Umbilical cord (tissue), 2 donors: ENCODE results near the gene CACNG1. TPM values are rescaled to one million over a fixed set of nuclear protein-coding genes. Genes with fewer than 3 reads are reported as not detected.
"Not testable (repeated sequence)": the region's sequence is repeated elsewhere in the genome, so short reads cannot be mapped to it uniquely, and the experiment has no call there.

Source experiments
- DNase-seq: peaks from one replicate; pipeline ENCODE4 v3.0.0-alpha.2; 2015; ENCODE audit warnings: low spot score
- total RNA-seq: library from RNA; depleted of rRNA; stranded (reverse); fragments of >200 nt; gene quantifications from one replicate; pipeline ENCODE4 v1.2.3, GENCODE V29; 2014; ENCODE audit warnings: low replicate concordance; ENCODE audit not compliant: insufficient read depth

Gene CACNG1
- total RNA-seq, 1 donor from 2014 or later = not detected

DNA sequence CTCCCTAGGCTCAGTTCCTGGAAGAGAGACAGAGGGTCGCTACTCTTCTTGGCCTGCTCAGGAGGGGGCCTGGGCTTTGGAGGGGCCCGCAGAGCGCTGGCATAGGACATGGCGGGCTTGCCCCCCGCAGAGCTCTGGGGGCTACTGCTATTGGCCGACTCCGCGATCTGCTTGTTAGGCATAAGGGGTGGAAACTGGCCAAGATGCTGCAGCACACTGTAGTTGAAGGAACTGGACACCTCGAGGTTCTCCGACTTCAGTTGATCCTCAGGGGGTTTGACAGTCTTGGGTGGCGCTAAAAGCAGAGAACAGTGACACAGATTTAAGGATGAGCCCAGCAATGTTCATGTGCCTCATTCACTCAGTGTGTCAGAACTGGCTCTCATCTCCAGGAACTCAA, 33.9 kb downstream of the CACNG1 start:
- DNase-seq = no peak

DNA sequence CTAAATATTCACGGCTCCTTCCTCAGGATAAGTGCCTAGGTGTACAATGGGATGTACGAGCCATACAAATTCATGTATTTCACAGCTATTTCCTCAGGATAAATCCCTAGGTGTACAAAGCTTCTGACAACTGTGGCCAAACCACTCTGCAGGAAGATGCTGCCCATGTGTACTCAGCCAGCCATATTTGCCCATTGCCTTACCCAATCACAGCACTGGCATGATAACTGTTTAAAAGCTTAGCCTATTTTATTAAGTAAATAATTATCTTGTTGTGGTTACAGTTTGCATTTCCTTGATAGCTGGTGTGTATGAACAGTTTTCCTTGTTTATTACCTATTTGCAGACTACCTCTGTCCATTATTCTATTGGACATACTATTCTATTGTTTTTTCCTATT, 35.1 kb downstream of the CACNG1 start:
- no peak for DNase-seq

DNA sequence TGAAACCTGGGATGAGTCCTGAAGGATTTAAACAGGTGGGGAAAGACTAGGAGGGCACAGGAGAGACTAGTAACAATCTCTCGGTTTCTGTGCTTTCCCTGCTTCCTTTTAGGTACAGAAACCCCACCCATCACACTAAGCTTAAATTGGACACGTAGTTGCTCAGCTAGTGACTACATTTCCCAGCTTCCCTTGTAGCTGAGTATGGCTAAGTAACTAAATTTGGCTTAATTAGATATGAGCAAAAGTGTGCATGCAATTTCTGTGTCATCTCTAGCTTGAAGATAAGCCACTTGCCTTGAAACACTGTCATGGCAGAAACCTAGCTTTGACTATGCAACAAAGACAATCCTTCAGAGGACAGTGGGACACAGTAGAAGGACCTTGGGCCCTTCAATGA, 36.5 kb downstream of the CACNG1 start:
- DNase-seq = no peak

DNA sequence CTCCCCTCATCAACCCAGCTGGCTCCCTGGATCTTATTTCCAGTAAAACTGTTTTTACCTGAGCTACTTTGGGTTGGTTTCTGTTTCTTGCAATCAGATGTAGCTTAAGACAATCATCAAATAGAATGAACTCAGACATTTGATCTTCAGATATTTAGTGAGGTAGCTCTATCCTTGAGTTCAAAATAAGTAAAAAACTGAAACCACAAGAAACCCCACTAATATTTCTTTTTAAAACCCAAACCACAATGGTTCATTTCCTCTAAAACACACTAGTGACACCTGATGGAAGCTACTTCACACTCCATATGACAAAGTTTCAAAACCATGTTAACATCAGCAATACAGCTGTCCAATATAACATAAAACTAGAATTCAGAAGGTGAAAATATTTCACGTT, 37.8 kb downstream of the CACNG1 start:
- no peak for DNase-seq

DNA sequence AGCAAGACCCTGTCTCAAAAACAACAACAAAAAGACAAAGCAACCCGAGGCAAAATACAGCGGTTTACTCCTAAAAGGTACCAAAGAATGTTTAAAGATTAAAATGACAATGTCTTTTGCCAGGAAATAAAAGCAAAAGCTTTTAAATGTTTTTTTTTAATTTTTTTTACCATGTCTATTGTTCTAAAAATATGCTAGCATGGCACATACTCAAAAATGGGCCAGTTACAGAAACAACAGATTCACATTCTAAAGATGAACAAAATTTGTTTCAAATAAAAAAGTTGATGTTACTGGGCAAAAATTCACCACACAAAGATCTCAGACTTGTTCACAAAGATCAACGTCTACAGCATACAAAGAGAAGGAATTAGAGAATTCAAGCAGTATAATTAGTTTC, 41.1 kb downstream of the CACNG1 start:
- no peak for DNase-seq

DNA sequence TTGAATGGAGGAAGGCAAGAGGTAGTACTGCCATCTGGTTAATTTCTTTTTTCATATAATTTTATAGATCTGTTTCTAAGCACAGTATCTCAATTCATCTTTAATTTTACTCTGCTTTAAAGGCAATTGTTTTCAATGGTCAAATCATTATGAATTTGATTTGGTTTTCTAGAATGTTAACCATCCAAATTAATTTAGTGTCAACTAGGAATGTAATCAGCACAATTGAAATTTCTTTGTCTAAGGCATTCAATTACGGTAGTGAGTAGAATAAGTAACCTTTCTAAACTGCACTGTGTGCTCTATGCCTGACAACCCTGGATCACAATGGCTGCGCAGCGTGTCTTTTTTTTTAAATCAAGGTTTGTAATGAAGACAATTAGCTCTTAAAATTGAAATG, 44.3 kb downstream of the CACNG1 start:
- no peak for DNase-seq

DNA sequence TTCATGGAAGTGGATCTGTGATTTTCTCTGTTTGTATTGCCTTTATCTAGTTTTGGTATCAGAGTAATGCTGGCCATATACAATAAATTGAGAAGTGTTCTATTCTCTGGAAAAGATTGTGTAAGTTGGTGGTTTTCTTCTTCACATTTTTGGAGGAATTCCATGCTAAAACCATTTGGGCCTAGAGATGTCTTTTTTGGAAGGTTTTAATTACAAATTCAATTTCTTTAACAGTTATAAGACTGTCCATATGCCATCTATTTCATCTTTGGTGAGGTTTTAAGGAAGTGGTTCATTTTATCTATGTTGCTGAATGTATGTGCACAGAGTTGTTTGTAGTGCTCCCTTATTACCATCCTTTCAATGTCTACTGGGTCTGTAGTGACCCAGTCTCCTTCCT, 46.0 kb downstream of the CACNG1 start:
- DNase-seq = no peak

DNA sequence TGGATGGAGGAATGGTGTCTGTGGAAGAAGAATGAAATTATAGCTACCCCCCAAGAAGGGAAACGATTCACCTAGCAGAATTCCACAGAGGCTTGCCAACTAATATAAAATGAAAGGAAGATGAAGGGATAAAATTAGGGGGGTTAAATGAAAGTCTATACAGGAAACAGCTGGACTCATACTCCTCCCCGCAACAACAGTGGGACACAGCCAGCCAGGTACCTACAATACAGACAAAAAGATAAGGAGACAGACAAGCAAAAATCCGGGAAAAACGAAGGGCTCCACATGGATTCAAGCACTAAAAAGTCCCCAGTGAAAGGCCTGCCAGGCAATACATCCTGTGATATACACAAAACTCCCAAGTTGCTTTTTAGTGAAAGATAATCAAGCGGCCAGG, 47.9 kb downstream of the CACNG1 start:
- no peak for DNase-seq

DNA sequence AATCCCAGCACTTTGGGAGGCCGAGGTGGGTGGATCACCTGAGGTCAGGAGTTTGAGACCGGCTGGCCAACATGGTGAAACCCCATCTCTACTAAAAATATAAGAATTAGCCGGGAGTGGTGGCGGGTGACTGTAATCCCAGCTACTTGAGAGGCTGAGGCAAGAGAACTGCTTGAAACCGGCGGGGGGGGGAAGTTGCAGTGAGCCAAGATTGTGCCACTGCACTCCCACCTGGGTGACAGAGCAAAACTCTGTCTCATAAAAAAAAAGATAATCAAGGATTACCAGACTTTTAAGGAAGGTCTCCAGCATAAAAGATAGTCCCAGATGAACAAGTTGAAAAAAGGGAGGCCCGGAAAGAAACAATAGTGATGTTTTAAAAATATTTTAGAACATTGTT, 48.4 kb downstream of the CACNG1 start:
- DNase-seq = not testable (repeated sequence)

DNA sequence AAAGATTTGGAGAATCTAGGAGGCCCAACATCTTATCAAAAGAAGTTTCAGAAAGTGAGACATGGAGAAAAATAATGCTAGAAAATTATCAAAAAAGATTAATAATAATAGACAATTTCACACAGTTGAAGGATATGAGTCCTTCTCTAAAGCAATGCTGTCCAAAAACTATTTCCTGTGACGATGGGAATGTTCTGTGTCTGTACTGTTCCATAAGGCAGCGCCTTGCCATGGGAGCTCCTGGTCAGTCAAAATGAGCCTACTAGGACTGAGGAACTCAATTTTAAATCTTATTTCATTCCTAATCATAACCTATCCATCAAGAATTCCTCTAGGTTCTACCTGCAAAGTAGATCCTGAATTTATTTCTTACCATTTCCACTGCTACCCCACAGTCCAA, 49.0 kb downstream of the CACNG1 start:
- DNase-seq = no peak

DNA sequence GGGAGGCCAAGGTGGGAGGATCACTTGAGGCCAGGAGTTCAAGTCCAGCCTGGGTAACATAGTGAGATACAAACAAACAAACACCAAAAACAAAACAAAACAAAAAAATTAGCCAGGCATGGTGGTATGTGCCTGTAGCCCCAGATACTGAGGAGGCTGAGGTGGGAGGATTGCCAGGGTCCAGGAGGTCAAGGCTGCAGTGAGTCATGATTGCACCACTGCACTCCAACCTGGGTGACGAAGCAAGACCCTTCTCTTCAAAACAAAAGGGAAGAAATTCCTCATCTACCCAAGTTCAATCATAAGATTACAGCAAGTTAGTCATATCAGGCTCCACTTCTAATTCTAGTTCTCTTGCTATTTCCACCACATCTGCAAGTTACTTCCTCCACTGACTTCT, 50.9 kb downstream of the CACNG1 start:
- DNase-seq = not testable (repeated sequence)

DNA sequence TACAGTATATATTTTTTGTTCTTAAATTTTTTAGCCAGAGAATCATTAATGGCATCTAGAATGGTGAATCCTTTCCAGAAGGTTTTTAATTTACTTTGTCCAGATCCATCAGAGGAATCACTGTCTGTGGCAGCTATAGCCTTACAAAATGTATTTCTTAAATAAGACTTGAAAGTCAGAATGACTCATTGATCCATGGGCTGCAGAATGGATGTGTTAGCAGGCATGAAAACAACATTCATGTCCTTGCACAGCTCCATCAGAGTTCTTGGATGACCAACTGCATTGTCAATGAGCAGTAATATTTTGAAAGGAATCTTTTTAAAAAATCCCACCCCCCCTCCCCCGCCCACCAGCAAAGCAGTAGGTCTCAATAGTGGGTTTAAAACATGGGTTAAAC, 51.4 kb downstream of the CACNG1 start:
- no peak for DNase-seq

DNA sequence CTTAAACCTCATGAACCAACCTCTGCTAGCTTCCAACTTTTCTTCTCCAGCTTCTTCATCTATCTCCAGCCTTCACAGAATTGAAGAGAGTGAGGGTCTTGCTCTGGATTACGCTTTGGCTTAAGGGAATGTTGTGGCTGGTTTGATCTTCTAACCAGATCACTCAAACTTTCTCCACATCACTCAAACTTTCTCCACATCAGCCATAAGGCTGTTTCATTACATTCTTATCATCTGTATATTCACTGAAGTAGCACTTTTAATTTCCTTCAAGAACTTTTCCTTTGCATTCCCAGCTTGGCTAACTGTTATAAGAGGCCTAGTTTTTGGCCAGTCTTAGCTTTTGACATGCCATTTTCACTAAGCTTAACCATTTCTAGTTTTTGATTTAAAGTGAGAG, 52.3 kb downstream of the CACNG1 start:
- DNase-seq = no peak

DNA sequence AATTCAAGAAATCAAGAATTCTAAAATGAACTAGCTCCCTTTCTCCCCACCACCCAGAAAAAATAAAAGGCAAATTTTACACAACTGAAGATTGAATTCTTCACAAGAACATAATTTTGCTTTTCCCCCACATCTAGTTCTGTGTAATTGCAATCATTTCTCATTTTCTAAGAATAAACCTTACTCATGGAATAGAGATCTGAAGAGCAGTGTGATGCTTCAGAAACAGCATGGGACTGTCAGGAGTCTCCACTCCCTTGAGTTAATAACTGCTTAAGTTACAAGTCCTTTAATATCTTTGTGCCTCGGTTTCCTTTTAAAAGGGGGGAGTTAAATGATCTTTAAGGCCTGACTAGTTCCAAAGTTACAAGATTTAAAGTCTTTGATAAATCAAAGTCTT, 53.7 kb downstream of the CACNG1 start:
- DNase-seq = no peak

DNA sequence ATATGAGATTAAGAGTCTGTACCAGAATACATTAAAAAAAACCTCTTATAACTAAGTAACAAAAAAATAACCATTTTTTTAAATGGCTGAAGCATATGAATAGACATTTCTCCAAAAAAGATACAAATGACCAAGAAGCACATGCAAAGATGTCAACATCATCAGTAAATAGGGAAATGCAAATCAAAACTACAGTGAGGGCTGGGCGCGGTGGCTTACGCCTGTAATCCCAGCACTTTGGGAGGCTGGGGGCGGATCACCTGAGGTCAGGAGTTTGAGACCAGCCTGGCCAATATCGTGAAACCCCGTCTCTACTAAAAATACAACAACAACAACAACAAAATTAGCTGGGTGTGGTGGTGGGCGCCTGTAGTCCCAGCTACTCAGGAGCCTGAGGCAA, 60.3 kb downstream of the CACNG1 start:
- not testable (repeated sequence) for DNase-seq

DNA sequence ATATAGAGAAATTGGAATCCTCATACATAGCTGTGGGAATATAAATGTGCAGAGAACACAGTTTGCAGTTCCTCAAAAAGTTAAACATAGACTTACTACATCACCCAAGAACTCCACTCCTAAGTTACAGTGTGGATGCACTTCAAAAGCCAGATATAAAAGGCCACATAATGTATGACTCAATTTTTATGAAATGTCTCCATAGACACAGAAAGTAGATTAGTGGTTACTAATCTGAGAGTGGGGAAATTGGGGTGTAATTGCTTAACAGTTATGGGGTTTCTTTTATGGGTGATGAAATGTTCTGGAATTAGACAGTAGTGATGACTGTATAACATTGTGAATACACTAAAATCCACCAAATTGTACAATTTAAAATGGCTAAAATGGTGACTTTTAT, 60.9 kb downstream of the CACNG1 start:
- DNase-seq = no peak

Other genes starting within 250 kb of the CACNG1 start
- not detected for gene CACNG5, start 209.4 kb upstream of the CACNG1 start, total RNA-seq
- gene CACNG4, start 79.8 kb upstream of the CACNG1 start, total RNA-seq = 1.2 TPM
- gene HELZ, start 200.6 kb downstream of the CACNG1 start, total RNA-seq = 142 TPM